CD4-positive, alpha-beta T cell (primary cell): ENCODE measurements around the gene RUNX3. TPM values are rescaled to one million over a fixed set of nuclear protein-coding genes. Genes with fewer than 3 reads are reported as not detected.

Source experiments
- ATAC-seq: fragments of 200-7000 bp; cut with Tn5 transposase; one replicate; pipeline ENCODE4 v1.10.0; 2022; ENCODE audit warnings: mild to moderate bottlenecking; ENCODE audit not compliant: poor library complexity
- CTCF ChIA-PET: fragments of 350-600 bp; sonication (Branson Sonifier 250); formaldehyde crosslinking; loops from one replicate; lab custom pipeline; 2021; ENCODE audit warnings: antibody characterized with exemption, inconsistent platforms; lab: Charles Lee
- POLR2A ChIA-PET: fragments of 350-600 bp; sonication (Branson Sonifier 250); formaldehyde crosslinking; loops from one replicate; lab custom pipeline; 2021; ENCODE audit warnings: antibody characterized with exemption, inconsistent platforms; lab: Charles Lee
- DNase-seq, 14 experiments: peaks; one replicate each; pipeline ENCODE4 v3.0.0-alpha.2; 2013 to 2020; ENCODE audit warnings: mixed read lengths in 2 of 14
- H3K27ac ChIP-seq, 2 donors: one replicate each; pipeline versions ENCODE4 v1.5.1 to v1.7.0; 2013; ENCODE audit warnings: low read length in 2 of 2, low read depth in 1 of 2, mild to moderate bottlenecking in 1 of 2
- H3K27me3 ChIP-seq, 2 experiments: 1 replicate in 1 of 2; 2 replicates in 1 of 2; pipeline versions ENCODE4 v1.6.1 to v1.7.0; 2013; ENCODE audit warnings: low read length in 2 of 2, control low read depth in 1 of 2, mild to moderate bottlenecking in 1 of 2, moderate library complexity in 1 of 2; ENCODE audit not compliant: insufficient read depth in 2 of 2, control insufficient read depth in 1 of 2
- H3K36me3 ChIP-seq: one replicate; pipeline ENCODE4 v1.6.1; 2013; ENCODE audit warnings: low read length, control low read depth; ENCODE audit not compliant: insufficient read depth
- H3K4me1 ChIP-seq: one replicate; pipeline ENCODE4 v1.6.1; 2013; ENCODE audit warnings: low read length, control low read depth; ENCODE audit not compliant: insufficient read depth
- H3K4me3 ChIP-seq: one replicate; pipeline ENCODE4 v1.5.1; 2013; ENCODE audit warnings: mild to moderate bottlenecking, low read length, moderate library complexity
- H3K9me3 ChIP-seq, 2 experiments: 1 replicate in 1 of 2; 2 replicates in 1 of 2; pipeline versions ENCODE4 v1.6.1 to v1.7.0; 2013; ENCODE audit warnings: low read length in 2 of 2, mild to moderate bottlenecking in 2 of 2, control low read depth in 1 of 2, moderate library complexity in 1 of 2; ENCODE audit not compliant: control insufficient read depth in 1 of 2, insufficient read depth in 1 of 2
- H3K27ac Mint-ChIP-seq: one replicate; pipeline ENCODE4 v1.8.0; 2020; ENCODE audit warnings: mixed read lengths
- H3K27me3 Mint-ChIP-seq: one replicate; pipeline ENCODE4 v1.8.0; 2021; ENCODE audit warnings: mixed read lengths
- H3K36me3 Mint-ChIP-seq: one replicate; pipeline ENCODE4 v1.8.0; 2021; ENCODE audit warnings: low read depth, mixed read lengths
- H3K4me1 Mint-ChIP-seq: one replicate; pipeline ENCODE4 v1.8.0; 2021; ENCODE audit warnings: low read depth, mixed read lengths
- H3K4me3 Mint-ChIP-seq: one replicate; pipeline ENCODE4 v1.8.0; 2020; ENCODE audit warnings: mild to moderate bottlenecking, mixed read lengths
- H3K9me3 Mint-ChIP-seq: one replicate; pipeline ENCODE4 v1.8.0; 2020; ENCODE audit warnings: mixed read lengths
- intact Hi-C, 2 experiments: fragments of 100-400 bp; cut with DNase I in 1 of 2; cut with micrococcal nuclease in 1 of 2; formaldehyde crosslinking; loops; one replicate each; pipeline versions ENCODE4 v1.15.1 to v1.9.0; 2023 to 2025; cut with DNase I, micrococcal nuclease
- total RNA-seq, 174 experiments: library from RNA in 2 of 174; stranded (reverse) in 2 of 174; gene quantifications; one replicate each; pipeline ENCODE4 v1.2.3 and lab custom pipeline; 2021 to 2026
- TF ChIP-seq, protein P1 (sequence below): fragments of 200-600 bp; IDR thresholded peaks from one replicate; pipeline ENCODE4 v1.8.0; 2022; ENCODE audit warnings: antibody characterized with exemption, mild to moderate bottlenecking

The RUNX3 gene
- total RNA-seq, 2 experiments from 2014 or later, result 202 to 209 TPM

DNA sequence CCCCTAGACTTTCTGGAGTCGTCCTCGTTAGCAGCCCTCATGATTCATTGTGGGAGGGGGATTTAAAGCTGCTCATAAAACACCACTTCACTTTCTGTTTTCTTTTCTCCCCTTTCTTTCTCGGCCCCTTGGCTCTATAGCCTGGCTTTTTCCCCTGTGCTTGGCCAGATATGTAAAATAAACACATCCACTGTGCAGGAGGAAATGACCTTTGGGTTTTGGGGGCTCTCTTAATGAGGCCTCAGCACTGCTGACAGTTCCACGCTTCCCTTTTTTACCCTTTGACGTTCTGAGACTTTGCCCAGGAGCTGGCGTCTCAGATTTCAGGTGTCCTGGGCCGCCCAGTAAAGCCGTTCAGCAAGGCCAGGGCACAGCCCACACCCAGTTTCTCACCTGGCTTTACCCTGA lies 65.7 kb downstream of the RUNX3 start:
- H3K27me3 ChIP-seq, result no peaks in the 10 kb centered on the region
- H3K4me1 ChIP-seq, result no peaks in the 10 kb centered on the region
- H3K9me3 ChIP-seq, result no peaks in the 10 kb centered on the region
- TF ChIP-seq, protein P1, sequence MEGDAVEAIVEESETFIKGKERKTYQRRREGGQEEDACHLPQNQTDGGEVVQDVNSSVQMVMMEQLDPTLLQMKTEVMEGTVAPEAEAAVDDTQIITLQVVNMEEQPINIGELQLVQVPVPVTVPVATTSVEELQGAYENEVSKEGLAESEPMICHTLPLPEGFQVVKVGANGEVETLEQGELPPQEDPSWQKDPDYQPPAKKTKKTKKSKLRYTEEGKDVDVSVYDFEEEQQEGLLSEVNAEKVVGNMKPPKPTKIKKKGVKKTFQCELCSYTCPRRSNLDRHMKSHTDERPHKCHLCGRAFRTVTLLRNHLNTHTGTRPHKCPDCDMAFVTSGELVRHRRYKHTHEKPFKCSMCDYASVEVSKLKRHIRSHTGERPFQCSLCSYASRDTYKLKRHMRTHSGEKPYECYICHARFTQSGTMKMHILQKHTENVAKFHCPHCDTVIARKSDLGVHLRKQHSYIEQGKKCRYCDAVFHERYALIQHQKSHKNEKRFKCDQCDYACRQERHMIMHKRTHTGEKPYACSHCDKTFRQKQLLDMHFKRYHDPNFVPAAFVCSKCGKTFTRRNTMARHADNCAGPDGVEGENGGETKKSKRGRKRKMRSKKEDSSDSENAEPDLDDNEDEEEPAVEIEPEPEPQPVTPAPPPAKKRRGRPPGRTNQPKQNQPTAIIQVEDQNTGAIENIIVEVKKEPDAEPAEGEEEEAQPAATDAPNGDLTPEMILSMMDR, result no peak
- no peak overlapping the region for H3K27ac Mint-ChIP-seq
- H3K36me3 Mint-ChIP-seq, result no peaks in the 10 kb centered on the region
- POLR2A ChIA-PET, result no interaction called here
- ATAC-seq (no peak), DNase-seq (no peak)
- H3K4me3 Mint-ChIP-seq, result no peak overlapping the region
- no peaks in the 10 kb centered on the region for H3K27me3 Mint-ChIP-seq
- no peaks in the 10 kb centered on the region for H3K9me3 Mint-ChIP-seq
- CTCF ChIA-PET, result no interaction called here
- H3K27ac ChIP-seq, result no peak overlapping the region
- H3K4me3 ChIP-seq, result no peak overlapping the region
- H3K4me1 Mint-ChIP-seq, result no peaks in the 10 kb centered on the region
- intact Hi-C loops, result no loop called here
- no peaks in the 10 kb centered on the region for H3K36me3 ChIP-seq

DNA sequence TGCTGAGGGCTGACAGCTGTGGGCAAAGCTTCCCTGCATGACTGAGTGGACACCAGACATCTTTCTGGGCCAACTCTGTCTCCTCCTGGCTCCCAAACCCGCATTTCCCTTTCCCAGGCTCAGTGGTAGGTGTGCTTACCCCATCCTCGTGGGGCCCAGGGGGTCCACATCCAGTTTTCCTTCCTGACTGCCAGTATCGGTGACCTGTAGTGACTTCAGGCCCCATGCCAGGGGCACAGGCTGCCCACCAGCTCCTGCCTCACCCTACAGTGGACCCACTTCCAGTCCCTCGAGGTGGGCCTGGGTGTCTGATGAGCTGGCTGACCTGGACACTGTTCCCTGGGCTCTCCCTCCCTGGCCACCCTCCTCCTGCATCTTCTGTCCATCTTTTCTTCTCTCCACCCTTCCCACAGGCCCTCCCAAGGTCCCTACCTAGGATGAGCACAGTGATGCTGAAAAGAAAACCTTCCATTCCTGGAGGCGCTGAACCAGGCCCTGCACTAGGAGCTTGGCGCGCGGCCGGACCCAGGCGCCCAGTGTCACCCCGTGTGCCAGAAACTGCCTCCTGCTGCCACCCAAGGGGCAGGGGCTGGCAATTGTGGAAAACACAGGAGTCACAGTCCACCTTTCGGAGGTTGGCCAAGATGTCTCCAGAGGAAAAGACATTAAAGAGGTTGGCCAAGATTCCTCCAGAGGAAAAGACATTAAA lies 67.1 kb downstream of the RUNX3 start:
- H3K27me3 Mint-ChIP-seq, result no peaks in the 10 kb centered on the region
- CTCF ChIA-PET, result no interaction called here
- DNase-seq (no peak), ATAC-seq (no peak)
- no peak overlapping the region for H3K27ac Mint-ChIP-seq
- Histone ChIP-seq H3K4me3 (no peak overlapping the region), H3K27me3 (no peaks in the 10 kb centered on the region), H3K4me1 (no peaks in the 10 kb centered on the region), H3K9me3 (no peaks in the 10 kb centered on the region), H3K27ac (no peak overlapping the region), H3K36me3 (no peaks in the 10 kb centered on the region)
- POLR2A ChIA-PET, result no interaction called here
- intact Hi-C loops, result no loop called here
- no peak overlapping the region for H3K4me3 Mint-ChIP-seq
- no peaks in the 10 kb centered on the region for H3K4me1 Mint-ChIP-seq
- TF ChIP-seq, protein P1, result no peak
- no peaks in the 10 kb centered on the region for H3K36me3 Mint-ChIP-seq
- no peaks in the 10 kb centered on the region for H3K9me3 Mint-ChIP-seq

DNA sequence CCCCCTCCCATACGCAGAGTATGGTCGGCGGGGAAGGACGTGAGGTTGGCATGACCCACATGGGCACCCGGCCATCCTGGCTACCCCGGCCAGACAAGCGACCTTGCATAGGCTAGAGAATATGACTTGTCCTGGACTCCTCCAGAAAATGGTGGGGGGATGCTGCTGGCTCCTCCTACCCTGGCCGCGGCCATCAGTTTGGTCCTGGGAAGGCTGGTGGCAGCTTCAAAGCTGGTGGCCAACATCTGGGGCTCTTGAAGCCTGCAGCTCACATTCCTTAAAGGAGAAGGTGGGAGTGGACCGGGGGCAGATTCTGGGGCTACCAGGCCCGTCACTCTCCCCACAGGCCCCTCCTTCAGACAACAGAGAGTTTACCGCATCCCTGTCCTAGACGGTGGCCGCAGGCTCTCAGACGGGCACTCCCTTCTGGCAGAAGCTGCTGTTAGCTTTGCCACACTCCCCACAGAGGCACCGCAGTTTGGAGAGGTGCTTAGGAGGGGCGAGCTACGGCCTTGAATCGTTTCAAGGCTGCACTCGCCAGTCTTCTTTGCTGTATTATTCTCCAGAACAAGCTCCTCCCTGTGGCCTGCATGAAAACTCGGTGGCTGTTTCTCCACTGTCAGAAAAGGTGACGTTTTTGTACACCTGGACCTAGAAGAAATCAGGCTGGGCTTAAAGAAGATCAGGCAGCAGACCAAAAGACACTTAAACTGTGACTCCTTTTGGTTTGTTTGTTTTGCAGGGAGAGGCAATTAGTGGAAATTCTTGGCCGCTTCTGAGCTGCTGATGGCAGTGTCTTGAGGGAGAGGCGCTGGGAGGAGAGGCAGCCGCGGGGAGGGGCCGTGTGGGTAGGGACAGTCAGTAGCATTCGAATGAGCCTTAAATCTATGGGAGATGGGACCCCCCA lies 68.0 kb downstream of the RUNX3 start:
- Histone ChIP-seq H3K36me3 (no peaks in the 10 kb centered on the region), H3K4me1 (peaks cover 6% of the 10 kb centered on the region), H3K27me3 (no peaks in the 10 kb centered on the region), H3K27ac (no peak overlapping the region), H3K4me3 (no peak overlapping the region), H3K9me3 (no peaks in the 10 kb centered on the region)
- Mint-ChIP-seq H3K4me1 (no peaks in the 10 kb centered on the region), H3K36me3 (no peaks in the 10 kb centered on the region), H3K27ac (no peak overlapping the region), H3K4me3 (no peak overlapping the region), H3K27me3 (no peaks in the 10 kb centered on the region), H3K9me3 (no peaks in the 10 kb centered on the region)
- intact Hi-C loops, result no loop called here
- TF ChIP-seq, protein P1, result no peak
- CTCF ChIA-PET, result no interaction called here
- ATAC-seq, result no peak
- POLR2A ChIA-PET, result no interaction called here
- no peak for DNase-seq
